ENCODE measurements around the gene SLC4A2.

Gene SLC4A2

DNA sequence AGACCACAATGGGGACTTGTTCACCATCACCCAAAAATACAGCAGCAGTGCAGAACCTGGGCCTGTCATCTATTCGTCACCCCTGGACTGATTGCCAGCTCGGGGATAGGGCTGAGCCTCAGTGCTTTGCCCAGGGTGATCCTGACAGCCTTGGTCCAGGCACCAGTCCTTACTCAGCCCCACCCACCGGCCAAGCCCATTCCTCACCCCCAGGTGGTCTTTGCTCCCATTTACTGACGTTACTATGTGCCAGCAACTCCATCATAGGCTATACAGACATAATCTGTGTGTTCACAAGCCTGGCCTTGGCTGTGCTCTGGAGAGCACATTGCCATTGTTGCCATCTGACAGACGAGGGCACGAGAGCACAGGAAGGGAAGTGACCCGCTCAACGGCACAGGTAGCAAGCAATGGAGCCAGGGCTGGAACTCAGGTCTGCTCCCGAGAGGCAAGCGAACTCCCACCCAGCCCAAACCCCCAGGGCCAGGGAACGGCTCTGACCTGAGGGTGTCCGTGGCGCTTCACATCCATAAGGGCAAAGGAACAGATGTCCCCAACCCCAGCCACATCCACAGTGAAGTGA lies 41.9 kb upstream of the SLC4A2 start:
- H2AFZ ChIP-seq (ENCODE audit: low read depth, low read length) = peak overlapping the region; percentile 82
- H3K27me3 ChIP-seq (ENCODE audit: low read depth, low read length) = 0 out of 2 replicates have a peak, but pooled peaks cover 6% of the 10 kb centered on the region
- peak overlapping the region; percentile 94 for H3K4me2 ChIP-seq (ENCODE audit: low read length)
- no peak for TF ChIP-seq CTCF (IDR thresholded peaks at IDR 0.05; ENCODE audit: low read depth, low read length)
- no peak for TF ChIP-seq EZH2phosphoT487 (IDR thresholded peaks at IDR 0.05; ENCODE audit: low read depth)
- H3K4me3 ChIP-seq (ENCODE audit: low read length) = peak overlapping the region; percentile 79
- H3K4me1 ChIP-seq (ENCODE audit: low read length) = peaks cover 7% of the 10 kb centered on the region; the same call in 1 of the 2 replicates
- no peak overlapping the region for H3K27ac ChIP-seq (ENCODE audit: low read length)
- no peaks in the 10 kb centered on the region for H3K79me2 ChIP-seq (ENCODE audit: low read length)
- no peaks in the 10 kb centered on the region for H4K20me1 ChIP-seq (ENCODE audit: insufficient read depth, low read length)
- H3K9me3 ChIP-seq (ENCODE audit: insufficient read depth, low read length) = no peaks in the 10 kb centered on the region
- peak overlapping the region; percentile 63 for H3K9ac ChIP-seq (ENCODE audit: low read length)
- no peaks in the 10 kb centered on the region for H3K36me3 ChIP-seq (replicated peaks; ENCODE audit: low read depth, low read length)

GRCh38 chr7:151017953-151018420 lies 41.4 kb upstream of the SLC4A2 start:
- H3K36me3 ChIP-seq (replicated peaks; ENCODE audit: low read depth, low read length) = no peaks in the 10 kb centered on the region
- peaks cover 7% of the 10 kb centered on the region; the same call in 1 of the 2 replicates for H3K4me1 ChIP-seq (ENCODE audit: low read length)
- 0 out of 2 replicates have a peak, but pooled peaks cover 6% of the 10 kb centered on the region for H3K27me3 ChIP-seq (ENCODE audit: low read depth, low read length)
- peak overlapping the region; percentile 79 for H3K4me3 ChIP-seq (ENCODE audit: low read length)
- peak overlapping the region; percentile 94 for H3K4me2 ChIP-seq (ENCODE audit: low read length)
- H2AFZ ChIP-seq (ENCODE audit: low read depth, low read length) = peak overlapping the region; percentile 82
- no peaks in the 10 kb centered on the region for H3K9me3 ChIP-seq (ENCODE audit: insufficient read depth, low read length)
- no peak overlapping the region for H3K27ac ChIP-seq (ENCODE audit: low read length)
- TF ChIP-seq CTCF (IDR thresholded peaks at IDR 0.05; ENCODE audit: low read depth, low read length) = peak; percentile 93
- no peak for TF ChIP-seq EZH2phosphoT487 (IDR thresholded peaks at IDR 0.05; ENCODE audit: low read depth)
- H3K79me2 ChIP-seq (ENCODE audit: low read length) = no peaks in the 10 kb centered on the region
- H3K9ac ChIP-seq (ENCODE audit: low read length) = peak overlapping the region; percentile 63
- H4K20me1 ChIP-seq (ENCODE audit: insufficient read depth, low read length) = no peaks in the 10 kb centered on the region

DNA sequence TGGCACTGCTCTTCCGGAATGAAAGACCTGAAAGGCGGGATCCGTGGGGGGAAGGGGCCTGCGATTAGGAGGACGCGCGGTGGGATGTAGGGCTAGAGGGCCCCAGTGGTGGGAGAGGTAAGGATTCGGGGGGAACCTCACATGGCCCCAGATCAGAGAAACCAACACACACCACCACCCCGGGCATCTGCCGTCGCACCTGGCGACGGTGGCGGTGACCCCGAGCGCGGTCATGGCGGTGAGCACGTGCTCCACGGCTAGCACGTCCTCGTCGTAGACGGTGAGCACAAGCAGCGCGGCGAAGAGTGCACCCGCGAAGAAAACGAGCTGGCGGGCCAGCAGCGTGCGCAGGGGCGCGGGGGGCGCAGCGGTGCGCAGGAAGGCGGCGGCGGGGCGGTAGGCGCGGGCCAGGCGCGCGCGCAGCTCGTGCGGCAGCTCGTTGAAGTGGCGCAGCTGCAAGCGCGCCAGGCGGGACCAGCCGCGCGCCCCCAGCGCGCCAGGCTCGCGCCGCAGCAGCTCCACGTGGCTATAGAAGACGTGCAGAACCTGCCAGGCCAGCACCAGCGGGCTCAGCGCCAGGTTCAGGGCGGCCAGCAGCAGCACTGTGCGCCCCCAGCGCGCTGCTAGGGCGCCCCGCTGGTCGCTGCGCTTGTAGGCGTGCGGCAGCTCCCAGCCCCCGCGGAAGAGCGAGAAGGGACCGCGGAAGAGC lies 40.8 kb upstream of the SLC4A2 start:
- peak overlapping the region; percentile 63 for H3K9ac ChIP-seq (ENCODE audit: low read length)
- H3K27ac ChIP-seq (ENCODE audit: low read length) = no peak overlapping the region
- peak overlapping the region; percentile 94 for H3K4me2 ChIP-seq (ENCODE audit: low read length)
- peak overlapping the region; percentile 79 for H3K4me3 ChIP-seq (ENCODE audit: low read length)
- no peaks in the 10 kb centered on the region for H3K9me3 ChIP-seq (ENCODE audit: insufficient read depth, low read length)
- H3K79me2 ChIP-seq (ENCODE audit: low read length) = no peaks in the 10 kb centered on the region
- peak overlapping the region; percentile 82 for H2AFZ ChIP-seq (ENCODE audit: low read depth, low read length)
- peaks cover 7% of the 10 kb centered on the region; the same call in 1 of the 2 replicates for H3K4me1 ChIP-seq (ENCODE audit: low read length)
- no peaks in the 10 kb centered on the region for H3K36me3 ChIP-seq (replicated peaks; ENCODE audit: low read depth, low read length)
- no peaks in the 10 kb centered on the region for H4K20me1 ChIP-seq (ENCODE audit: insufficient read depth, low read length)
- 0 out of 2 replicates have a peak, but pooled peaks cover 6% of the 10 kb centered on the region for H3K27me3 ChIP-seq (ENCODE audit: low read depth, low read length)
- TF ChIP-seq EZH2phosphoT487 (IDR thresholded peaks at IDR 0.05; ENCODE audit: low read depth) (no peak), CTCF (IDR thresholded peaks at IDR 0.05; ENCODE audit: low read depth, low read length) (no peak)

GRCh38 chr7:151019130-151019447 lies 40.3 kb upstream of the SLC4A2 start:
- Histone ChIP-seq H2AFZ (ENCODE audit: low read depth, low read length) (no peak overlapping the region), H3K9me3 (ENCODE audit: insufficient read depth, low read length) (no peaks in the 10 kb centered on the region), H3K36me3 (replicated peaks; ENCODE audit: low read depth, low read length) (no peaks in the 10 kb centered on the region), H3K79me2 (ENCODE audit: low read length) (no peaks in the 10 kb centered on the region), H3K27ac (ENCODE audit: low read length) (no peak overlapping the region), H3K27me3 (ENCODE audit: low read depth, low read length) (0 out of 2 replicates have a peak, but pooled peaks cover 6% of the 10 kb centered on the region), H3K9ac (ENCODE audit: low read length) (no peak overlapping the region), H3K4me3 (ENCODE audit: low read length) (no peak overlapping the region), H3K4me2 (ENCODE audit: low read length) (no peak overlapping the region), H3K4me1 (ENCODE audit: low read length) (peaks cover 7% of the 10 kb centered on the region; the same call in 1 of the 2 replicates), H4K20me1 (ENCODE audit: insufficient read depth, low read length) (no peaks in the 10 kb centered on the region)
- TF ChIP-seq CTCF (IDR thresholded peaks at IDR 0.05; ENCODE audit: low read depth, low read length) (no peak), EZH2phosphoT487 (IDR thresholded peaks at IDR 0.05; ENCODE audit: low read depth) (no peak)

All from OCI-LY3 (cell line).